Parathyroid adenoma (tissue), 2 donors: ENCODE data around the gene PCDHA5.
"Not testable (repeated sequence)": the region's sequence is repeated elsewhere in the genome, so short reads cannot be mapped to it uniquely, and the experiment has no call there.

Experiments
- H2AFZ ChIP-seq: fragments of 300-600 bp; sonication (generic); one replicate; pipeline ENCODE4 v1.7.0; 2017; ENCODE audit warnings: antibody characterized with exemption, mild to moderate bottlenecking
- H3K27ac ChIP-seq: fragments of 300-600 bp; sonication (generic); one replicate; pipeline ENCODE4 v1.7.0; 2017
- H3K27me3 ChIP-seq: fragments of 300-600 bp; sonication (generic); one replicate; pipeline ENCODE4 v1.7.0; 2017; ENCODE audit warnings: low read length; ENCODE audit not compliant: control insufficient read depth, insufficient read depth
- H3K36me3 ChIP-seq: fragments of 300-600 bp; sonication (generic); one replicate; pipeline ENCODE4 v1.7.0; 2017; ENCODE audit warnings: low read length; ENCODE audit not compliant: control insufficient read depth, insufficient read depth
- H3K4me1 ChIP-seq: fragments of 300-600 bp; sonication (generic); one replicate; pipeline ENCODE4 v1.7.0; 2017; ENCODE audit warnings: control low read depth
- H3K4me2 ChIP-seq: fragments of 300-600 bp; sonication (generic); one replicate; pipeline ENCODE4 v1.7.0; 2017; ENCODE audit warnings: low read length
- H3K4me3 ChIP-seq: fragments of 300-600 bp; sonication (generic); one replicate; pipeline ENCODE4 v1.7.0; 2017; ENCODE audit warnings: low read depth, low read length
- H3K79me2 ChIP-seq: fragments of 300-600 bp; sonication (generic); one replicate; pipeline ENCODE4 v1.7.0; 2017; ENCODE audit warnings: control low read depth
- H3K9ac ChIP-seq: fragments of 300-600 bp; sonication (generic); one replicate; pipeline ENCODE4 v1.7.0; 2017; ENCODE audit warnings: mild to moderate bottlenecking
- H3K9me3 ChIP-seq: fragments of 300-600 bp; sonication (generic); one replicate; pipeline ENCODE4 v1.7.0; 2017; ENCODE audit warnings: low read length; ENCODE audit not compliant: control insufficient read depth
- TF ChIP-seq, protein P1 (sequence below): fragments of 300-600 bp; sonication (generic); IDR thresholded peaks from one replicate; pipeline ENCODE4 v1.7.0; 2017; ENCODE audit warnings: antibody characterized with exemption, mild to moderate bottlenecking
- donor health status: primary hyperparathyroidism.

Gene PCDHA5

DNA sequence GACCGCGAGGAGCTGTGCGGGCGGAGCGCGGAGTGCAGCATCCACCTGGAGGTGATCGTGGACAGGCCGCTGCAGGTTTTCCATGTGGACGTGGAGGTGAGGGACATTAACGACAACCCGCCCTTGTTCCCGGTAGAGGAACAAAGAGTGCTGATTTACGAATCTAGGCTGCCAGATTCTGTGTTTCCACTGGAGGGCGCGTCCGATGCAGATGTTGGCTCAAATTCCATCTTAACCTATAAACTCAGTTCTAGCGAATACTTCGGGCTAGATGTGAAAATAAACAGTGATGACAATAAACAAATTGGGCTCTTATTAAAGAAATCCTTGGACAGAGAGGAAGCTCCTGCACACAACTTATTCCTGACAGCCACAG lies 6.9 kb downstream of the PCDHA5 start:
- no peak overlapping the region for H3K4me2 ChIP-seq
- no peaks in the 10 kb centered on the region for H3K79me2 ChIP-seq
- no peak overlapping the region for H3K27ac ChIP-seq
- H3K4me3 ChIP-seq: no peak overlapping the region
- TF ChIP-seq, protein P1, sequence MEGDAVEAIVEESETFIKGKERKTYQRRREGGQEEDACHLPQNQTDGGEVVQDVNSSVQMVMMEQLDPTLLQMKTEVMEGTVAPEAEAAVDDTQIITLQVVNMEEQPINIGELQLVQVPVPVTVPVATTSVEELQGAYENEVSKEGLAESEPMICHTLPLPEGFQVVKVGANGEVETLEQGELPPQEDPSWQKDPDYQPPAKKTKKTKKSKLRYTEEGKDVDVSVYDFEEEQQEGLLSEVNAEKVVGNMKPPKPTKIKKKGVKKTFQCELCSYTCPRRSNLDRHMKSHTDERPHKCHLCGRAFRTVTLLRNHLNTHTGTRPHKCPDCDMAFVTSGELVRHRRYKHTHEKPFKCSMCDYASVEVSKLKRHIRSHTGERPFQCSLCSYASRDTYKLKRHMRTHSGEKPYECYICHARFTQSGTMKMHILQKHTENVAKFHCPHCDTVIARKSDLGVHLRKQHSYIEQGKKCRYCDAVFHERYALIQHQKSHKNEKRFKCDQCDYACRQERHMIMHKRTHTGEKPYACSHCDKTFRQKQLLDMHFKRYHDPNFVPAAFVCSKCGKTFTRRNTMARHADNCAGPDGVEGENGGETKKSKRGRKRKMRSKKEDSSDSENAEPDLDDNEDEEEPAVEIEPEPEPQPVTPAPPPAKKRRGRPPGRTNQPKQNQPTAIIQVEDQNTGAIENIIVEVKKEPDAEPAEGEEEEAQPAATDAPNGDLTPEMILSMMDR: no peak
- H3K4me1 ChIP-seq: no peaks in the 10 kb centered on the region
- H3K27me3 ChIP-seq: no peaks in the 10 kb centered on the region
- H3K9ac ChIP-seq: no peak overlapping the region
- peaks cover 3% of the 10 kb centered on the region for H3K9me3 ChIP-seq
- no peaks in the 10 kb centered on the region for H3K36me3 ChIP-seq
- H2AFZ ChIP-seq: no peak overlapping the region

DNA sequence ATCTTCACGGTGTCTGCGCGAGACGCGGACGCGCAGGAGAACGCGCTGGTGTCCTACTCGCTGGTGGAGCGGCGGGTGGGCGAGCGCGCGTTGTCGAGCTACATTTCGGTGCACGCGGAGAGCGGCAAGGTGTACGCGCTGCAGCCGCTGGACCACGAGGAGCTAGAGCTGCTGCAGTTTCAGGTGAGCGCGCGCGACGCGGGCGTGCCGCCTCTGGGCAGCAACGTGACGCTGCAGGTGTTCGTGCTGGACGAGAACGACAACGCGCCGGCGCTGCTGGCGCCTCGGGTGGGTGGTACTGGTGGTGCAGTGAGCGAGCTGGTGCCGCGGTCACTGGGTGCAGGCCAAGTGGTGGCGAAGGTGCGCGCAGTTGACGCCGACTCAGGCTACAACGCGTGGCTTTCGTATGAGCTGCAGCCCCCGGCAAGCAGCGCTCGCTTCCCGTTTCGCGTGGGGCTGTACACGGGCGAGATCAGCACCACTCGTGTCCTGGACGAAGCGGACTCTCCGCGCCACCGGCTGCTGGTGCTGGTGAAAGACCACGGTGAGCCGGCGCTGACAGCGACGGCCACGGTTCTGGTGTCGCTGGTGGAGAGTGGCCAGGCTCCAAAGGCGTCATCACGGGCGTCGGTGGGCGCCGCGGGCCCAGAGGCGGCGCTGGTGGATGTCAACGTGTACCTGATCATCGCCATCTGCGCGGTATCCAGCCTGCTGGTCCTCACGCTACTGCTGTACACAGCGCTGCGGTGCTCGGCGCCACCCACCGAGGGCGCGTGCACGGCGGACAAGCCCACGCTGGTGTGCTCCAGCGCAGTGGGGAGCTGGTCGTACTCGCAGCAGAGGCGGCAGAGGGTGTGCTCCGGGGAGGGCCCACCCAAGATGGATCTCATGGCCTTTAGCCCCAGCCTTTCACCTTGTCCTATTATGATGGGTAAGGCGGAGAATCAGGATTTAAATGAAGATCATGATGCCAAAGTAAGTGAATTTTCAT lies 8.4 kb downstream of the PCDHA5 start:
- not testable (repeated sequence) for H3K79me2 ChIP-seq, H3K4me2 ChIP-seq, H3K27ac ChIP-seq, H3K9ac ChIP-seq, H3K27me3 ChIP-seq, H3K36me3 ChIP-seq, H3K4me3 ChIP-seq, H3K4me1 ChIP-seq, H3K9me3 ChIP-seq, H2AFZ ChIP-seq

DNA sequence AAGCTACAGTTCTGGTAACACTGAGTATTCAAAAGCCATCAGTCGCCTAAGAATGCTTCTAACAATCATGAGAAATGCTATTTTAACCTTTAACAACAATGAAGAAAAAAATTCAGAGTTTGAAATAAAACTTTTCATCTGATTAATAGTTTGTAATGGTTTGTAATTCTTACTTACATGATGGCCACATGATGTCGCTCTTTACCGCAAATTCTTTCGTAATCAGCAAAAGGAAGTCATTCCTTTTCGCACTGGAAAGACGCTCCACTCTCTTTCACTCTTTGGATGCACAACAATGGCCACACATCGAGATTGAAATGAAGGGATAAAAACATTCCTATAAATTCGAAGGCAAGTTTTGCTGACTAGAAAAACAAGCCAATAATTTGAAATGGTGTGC lies 12.6 kb downstream of the PCDHA5 start, which contains the start of gene PCDHA7:
Gene PCDHA7 (plus strand): TSS at position 277 of the 400 bp plus-strand sequence. CDS start 115 bp downstream, at position 392.
- Histone ChIP-seq H3K27me3 (no peaks in the 10 kb centered on the region), H3K4me1 (no peaks in the 10 kb centered on the region), H3K4me3 (no peak within 1 kb of the TSS), H3K9ac (no peak within 1 kb of the TSS), H3K4me2 (no peak within 1 kb of the TSS), H2AFZ (no peak within 1 kb of the TSS), H3K27ac (no peak within 1 kb of the TSS), H3K79me2 (no peaks in the 10 kb centered on the region), H3K36me3 (no peaks in the 10 kb centered on the region), H3K9me3 (no peaks in the 10 kb centered on the region)
- TF ChIP-seq, protein P1: no peak

DNA sequence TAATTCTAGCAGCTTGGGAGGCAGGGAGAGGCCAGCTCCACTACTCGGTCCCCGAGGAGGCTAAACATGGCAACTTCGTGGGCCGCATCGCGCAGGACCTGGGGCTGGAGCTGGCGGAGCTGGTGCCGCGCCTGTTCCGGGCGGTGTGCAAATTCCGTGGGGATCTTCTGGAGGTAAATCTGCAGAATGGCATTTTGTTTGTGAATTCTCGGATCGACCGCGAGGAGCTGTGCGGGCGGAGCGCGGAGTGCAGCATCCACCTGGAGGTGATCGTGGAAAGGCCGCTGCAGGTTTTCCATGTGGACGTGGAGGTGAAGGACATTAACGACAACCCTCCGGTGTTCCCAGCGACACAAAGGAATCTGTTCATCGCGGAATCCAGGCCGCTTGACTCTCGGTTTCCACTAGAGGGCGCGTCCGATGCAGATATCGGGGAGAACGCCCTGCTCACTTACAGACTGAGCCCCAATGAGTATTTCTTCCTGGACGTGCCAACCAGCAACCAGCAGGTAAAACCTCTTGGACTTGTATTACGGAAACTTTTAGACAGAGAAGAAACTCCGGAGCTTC lies 13.1 kb downstream of the PCDHA5 start:
- H3K9me3 ChIP-seq, H3K27me3 ChIP-seq, H3K27ac ChIP-seq, H3K4me2 ChIP-seq, H2AFZ ChIP-seq, H3K4me1 ChIP-seq, H3K9ac ChIP-seq, H3K79me2 ChIP-seq, H3K4me3 ChIP-seq, H3K36me3 ChIP-seq: not testable (repeated sequence)

- Histone ChIP-seq H3K27me3 (no peaks in the 10 kb centered on the region), H3K4me1 (no peaks in the 10 kb centered on the region), H3K36me3 (no peaks in the 10 kb centered on the region), H2AFZ (no peak overlapping the region), H3K79me2 (no peaks in the 10 kb centered on the region), H3K27ac (no peak overlapping the region), H3K4me2 (no peak overlapping the region), H3K4me3 (no peak overlapping the region), H3K9me3 (no peaks in the 10 kb centered on the region), H3K9ac (no peak overlapping the region)
- TF ChIP-seq, protein P1: no peak
These were observed 14.5 kb downstream of the PCDHA5 start for GRCh38 chr5:140835622-140836510.
